Measurements from ENCODE around the gene RPL7A. TPM values are rescaled to one million over a fixed set of nuclear protein-coding genes. Genes with fewer than 3 reads are reported as not detected.

The RPL7A gene
- total and polyA plus RNA-seq, 2 donors from 2014 or later, result 1,502 to 2,097 TPM

- H3K27ac ChIP-seq (ENCODE audit: low read depth in 2 of 2, low read length in 2 of 2), result no peak overlapping the region
- peaks cover 0 to 1% (median 0%) of the 10 kb centered on the region in 3 donors for H3K36me3 ChIP-seq (ENCODE audit: control insufficient read depth in 2 of 3, insufficient read depth in 3 of 3, low read length in 3 of 3)
- H3K4me1 ChIP-seq (ENCODE audit: control insufficient read depth in 2 of 3, insufficient read depth in 2 of 3, low read depth in 1 of 3, low read length in 3 of 3), result no peaks in the 10 kb centered on the region
- intact Hi-C loops (cut with DNase I), result no loop called here
- H3K27me3 ChIP-seq (ENCODE audit: control insufficient read depth, insufficient read depth, low read length), result no peaks in the 10 kb centered on the region
- no peak for FAIRE-seq
- H3K9ac ChIP-seq (ENCODE audit: low read length in 3 of 3), result no peak overlapping the region
- H3K4me3 ChIP-seq (ENCODE audit: low read length in 3 of 3), result no peak overlapping the region
- H3K9me3 ChIP-seq (ENCODE audit: control insufficient read depth in 2 of 3, insufficient read depth in 1 of 3, low read length in 3 of 3), result no peaks in the 10 kb centered on the region
- no peak for DNase-seq
- TF ChIP-seq CTCF (IDR thresholded peaks at IDR 0.05; ENCODE audit: borderline replicate concordance, extremely low read depth, insufficient read depth), result no peak
These were observed 52.3 kb downstream of the RPL7A start for GRCh38 chr9:133400292-133400691.

Other genes starting within 250 kb of the RPL7A start
- 43.3 TPM for gene RALGDS, start 227.0 kb upstream of the RPL7A start, total RNA-seq
- gene RALGDS, start 227.0 kb upstream of the RPL7A start, polyA plus RNA-seq (ENCODE audit: insufficient read depth, low read depth, low replicate concordance), result 13.0 TPM
- gene GBGT1, start 184.3 kb upstream of the RPL7A start, total RNA-seq, result 21.6 TPM
- gene GBGT1, start 184.3 kb upstream of the RPL7A start, polyA plus RNA-seq (ENCODE audit: insufficient read depth, low read depth, low replicate concordance), result 7.9 TPM
- not detected for gene OBP2B, start 139.0 kb upstream of the RPL7A start, total RNA-seq
- gene OBP2B, start 139.0 kb upstream of the RPL7A start, polyA plus RNA-seq (ENCODE audit: insufficient read depth, low read depth, low replicate concordance), result not detected
- 29.0 TPM for gene ABO, start 73.0 kb upstream of the RPL7A start, total RNA-seq
- gene ABO, start 73.0 kb upstream of the RPL7A start, polyA plus RNA-seq (ENCODE audit: insufficient read depth, low read depth, low replicate concordance), result 25.0 TPM
- 17.3 TPM for gene SURF6, start 12.0 kb upstream of the RPL7A start, total RNA-seq
- gene SURF6, start 12.0 kb upstream of the RPL7A start, polyA plus RNA-seq (ENCODE audit: insufficient read depth, low read depth, low replicate concordance), result 16.8 TPM
- gene MED22, start 87 bp upstream of the RPL7A start, total RNA-seq, result 32.7 TPM
- gene MED22, start 87 bp upstream of the RPL7A start, polyA plus RNA-seq (ENCODE audit: insufficient read depth, low read depth, low replicate concordance), result 24.6 TPM
- gene SURF1, start 8.3 kb downstream of the RPL7A start, total RNA-seq, result 45.0 TPM
- gene SURF1, start 8.3 kb downstream of the RPL7A start, polyA plus RNA-seq (ENCODE audit: insufficient read depth, low read depth, low replicate concordance), result 165 TPM
- gene SURF2, start 8.3 kb downstream of the RPL7A start, total RNA-seq, result 23.5 TPM
- 61.2 TPM for gene SURF2, start 8.3 kb downstream of the RPL7A start, polyA plus RNA-seq (ENCODE audit: insufficient read depth, low read depth, low replicate concordance)
- 138 TPM for gene SURF4, start 27.8 kb downstream of the RPL7A start, total RNA-seq
- 121 TPM for gene SURF4, start 27.8 kb downstream of the RPL7A start, polyA plus RNA-seq (ENCODE audit: insufficient read depth, low read depth, low replicate concordance)
- 1.9 TPM for gene STKLD1, start 28.1 kb downstream of the RPL7A start, total RNA-seq
- 4.0 TPM for gene STKLD1, start 28.1 kb downstream of the RPL7A start, polyA plus RNA-seq (ENCODE audit: insufficient read depth, low read depth, low replicate concordance)
- gene REXO4, start 69.8 kb downstream of the RPL7A start, total RNA-seq, result 17.5 TPM
- gene REXO4, start 69.8 kb downstream of the RPL7A start, polyA plus RNA-seq (ENCODE audit: insufficient read depth, low read depth, low replicate concordance), result 18.6 TPM
- 3.1 TPM for gene ADAMTS13, start 74.1 kb downstream of the RPL7A start, total RNA-seq
- gene ADAMTS13, start 74.1 kb downstream of the RPL7A start, polyA plus RNA-seq (ENCODE audit: insufficient read depth, low read depth, low replicate concordance), result 3.6 TPM
- 37.3 TPM for gene CACFD1, start 111.8 kb downstream of the RPL7A start, total RNA-seq
- gene CACFD1, start 111.8 kb downstream of the RPL7A start, polyA plus RNA-seq (ENCODE audit: insufficient read depth, low read depth, low replicate concordance), result 37.8 TPM
- 5.8 TPM for gene SLC2A6, start 130.9 kb downstream of the RPL7A start, total RNA-seq
- gene SLC2A6, start 130.9 kb downstream of the RPL7A start, polyA plus RNA-seq (ENCODE audit: insufficient read depth, low read depth, low replicate concordance), result 2.5 TPM
- gene MYMK, start 176.7 kb downstream of the RPL7A start, total RNA-seq, result not detected
- not detected for gene MYMK, start 176.7 kb downstream of the RPL7A start, polyA plus RNA-seq (ENCODE audit: insufficient read depth, low read depth, low replicate concordance)
- gene ADAMTSL2, start 186.5 kb downstream of the RPL7A start, total RNA-seq, result 32.1 TPM
- gene ADAMTSL2, start 186.5 kb downstream of the RPL7A start, polyA plus RNA-seq (ENCODE audit: insufficient read depth, low read depth, low replicate concordance), result 20.0 TPM

All from kidney (tissue), 14 donors.